H1 (cell line): ENCODE data around the gene ABCF3. TPM values are rescaled to one million over a fixed set of nuclear protein-coding genes. Genes with fewer than 3 reads are reported as not detected.

ENCODE experiments used
- CTCF ChIA-PET: fragments of 300-600 bp; sonication (Branson Sonifier 250); formaldehyde crosslinking; loops from one replicate; lab custom pipeline; 2021; ENCODE audit not compliant: partially characterized antibody; lab: Charles Lee
- POLR2A ChIA-PET: fragments of 300-600 bp; sonication (Branson Sonifier 250); formaldehyde crosslinking; loops from one replicate; lab custom pipeline; 2021; ENCODE audit warnings: inconsistent platforms; ENCODE audit not compliant: partially characterized antibody; lab: Charles Lee
- DNase-seq, 2 experiments: peaks; one replicate each; pipeline versions ENCODE4 v3.0.0 to v3.0.0-alpha.2; 2010 to 2022; ENCODE audit warnings: low spot score in 2 of 2, low read depth in 1 of 2, mixed read lengths in 1 of 2
- FAIRE-seq: peaks from 2 replicates; lab custom pipeline; 2011; peaks lifted over from hg19 to GRCh38; lab: Jason Lieb, UNC
- H2AFZ ChIP-seq: 2 replicates; pipeline ENCODE4 v1.8.1; 2012; ENCODE audit warnings: low read length, inconsistent platforms
- H2AK5ac ChIP-seq: 2 replicates; pipeline ENCODE4 v1.6.1; 2013; ENCODE audit warnings: low read depth, low read length
- H2BK120ac ChIP-seq: replicated peaks from 2 replicates; pipeline ENCODE3; 2013; ENCODE audit warnings: low read depth, low read length, inconsistent platforms
- H2BK12ac ChIP-seq: 2 replicates; pipeline ENCODE4 v1.6.1; 2013; ENCODE audit warnings: low read depth, low read length
- H2BK15ac ChIP-seq: 2 replicates; pipeline ENCODE4 v1.6.1; 2013; ENCODE audit warnings: low read length
- H2BK20ac ChIP-seq: 2 replicates; pipeline ENCODE4 v1.6.1; 2013; ENCODE audit warnings: low read length
- H2BK5ac ChIP-seq: 2 replicates; pipeline ENCODE4 v1.6.1; 2013; ENCODE audit warnings: low read depth, low read length
- H3K14ac ChIP-seq: 2 replicates; pipeline ENCODE4 v1.6.1; 2013; ENCODE audit warnings: inconsistent platforms; ENCODE audit not compliant: insufficient read length
- H3K18ac ChIP-seq: 2 replicates; pipeline ENCODE4 v1.6.1; 2013; ENCODE audit warnings: low read length; ENCODE audit errors: extremely low read depth
- H3K23ac ChIP-seq: 2 replicates; pipeline ENCODE4 v1.6.1; 2013; ENCODE audit warnings: inconsistent platforms; ENCODE audit not compliant: insufficient read length
- H3K23me2 ChIP-seq: 2 replicates; pipeline ENCODE4 v1.6.1; 2013; ENCODE audit warnings: low read depth, low read length
- H3K27ac ChIP-seq: 2 replicates; pipeline ENCODE4 v1.6.1; 2011; ENCODE audit warnings: low read depth, low read length, inconsistent platforms
- H3K27me3 ChIP-seq, 4 experiments: replicated peaks in 1 of 4; 1 replicate in 1 of 4; 2 replicates in 3 of 4; pipeline versions ENCODE4 v1.6.1 to v1.8.1; 2011 to 2013; ENCODE audit warnings: low read length in 3 of 4, mild to moderate bottlenecking in 3 of 4, inconsistent platforms in 2 of 4, mixed read lengths in 2 of 4, moderate library complexity in 1 of 4; ENCODE audit not compliant: control insufficient read depth in 3 of 4, insufficient read depth in 3 of 4; ENCODE audit errors: extremely low read depth in 1 of 4
- H3K36me3 ChIP-seq, 4 experiments: 2 replicates each; pipeline versions ENCODE4 v1.6.1 to v1.8.1; 2011 to 2013; ENCODE audit warnings: mild to moderate bottlenecking in 4 of 4, low read length in 3 of 4, moderate library complexity in 2 of 4, control low read depth in 1 of 4, inconsistent platforms in 1 of 4; ENCODE audit not compliant: insufficient read depth in 4 of 4, control insufficient read depth in 2 of 4
- H3K4ac ChIP-seq: replicated peaks from 2 replicates; pipeline ENCODE3; 2013; ENCODE audit warnings: low read length, low read depth, mixed read lengths, inconsistent platforms; ENCODE audit not compliant: insufficient read length
- H3K4me1 ChIP-seq, 4 experiments: replicated peaks in 1 of 4; 1 replicate in 1 of 4; 2 replicates in 3 of 4; pipeline versions ENCODE4 v1.6.1 to v1.8.1; 2011 to 2013; ENCODE audit warnings: low read length in 3 of 4, inconsistent platforms in 2 of 4, mixed read lengths in 1 of 4; ENCODE audit not compliant: insufficient read depth in 4 of 4, control insufficient read depth in 3 of 4
- H3K4me2 ChIP-seq, 2 experiments: 2 replicates each; pipeline versions ENCODE4 v1.6.1 to v1.8.1; 2011 to 2013; ENCODE audit warnings: low read depth in 2 of 2, low read length in 2 of 2, control low read depth in 1 of 2, inconsistent platforms in 1 of 2, mild to moderate bottlenecking in 1 of 2; ENCODE audit not compliant: insufficient read depth in 1 of 2
- H3K4me3 ChIP-seq, 4 experiments: fragments of 200-600, 300-600 bp in 1 of 4; sonication (generic), shearing (Covaris generic), sonication (Bioruptor Twin) in 1 of 4; 2 replicates each; pipeline versions ENCODE4 v1.5.1 to v1.8.1; 2011 to 2016; ENCODE audit warnings: low read length in 4 of 4, low read depth in 3 of 4, control low read depth in 2 of 4, inconsistent platforms in 2 of 4, mild to moderate bottlenecking in 2 of 4, mixed read lengths in 1 of 4, moderate library complexity in 1 of 4; ENCODE audit not compliant: insufficient read depth in 2 of 4; ENCODE audit errors: extremely low read depth in 1 of 4
- H3K56ac ChIP-seq: replicated peaks from 2 replicates; pipeline ENCODE3; 2013; ENCODE audit warnings: low read depth, mild to moderate bottlenecking, mixed read lengths, low read length, inconsistent platforms; ENCODE audit not compliant: insufficient read length
- H3K79me1 ChIP-seq: 2 replicates; pipeline ENCODE4 v1.6.1; 2013; ENCODE audit warnings: low read depth, low read length, control low read depth
- H3K79me2 ChIP-seq, 2 experiments: 2 replicates each; pipeline versions ENCODE4 v1.6.1 to v1.8.1; 2012 to 2013; ENCODE audit warnings: low read length in 2 of 2, mild to moderate bottlenecking in 2 of 2, inconsistent platforms in 1 of 2; ENCODE audit not compliant: insufficient read depth in 2 of 2, control insufficient read depth in 1 of 2
- H3K9ac ChIP-seq, 4 experiments: replicated peaks in 1 of 4; 1 replicate in 1 of 4; 2 replicates in 3 of 4; pipeline versions ENCODE4 v1.6.1 to v1.8.1; 2011 to 2013; ENCODE audit warnings: low read depth in 3 of 4, low read length in 3 of 4, control low read depth in 2 of 4, mild to moderate bottlenecking in 2 of 4, moderate library complexity in 2 of 4, inconsistent platforms in 1 of 4; ENCODE audit errors: extremely low read depth in 1 of 4
- H3K9me3 ChIP-seq, 2 experiments: 2 replicates each; pipeline versions ENCODE4 v1.6.1 to v1.8.1; 2012 to 2013; ENCODE audit warnings: mild to moderate bottlenecking in 2 of 2, moderate library complexity in 2 of 2, control low read depth in 1 of 2, inconsistent platforms in 1 of 2, low read depth in 1 of 2, low read length in 1 of 2, mixed read lengths in 1 of 2; ENCODE audit not compliant: insufficient read depth in 2 of 2
- H4K20me1 ChIP-seq, 2 experiments: replicated peaks in 1 of 2; 2 replicates each; pipeline versions ENCODE3 to v1.8.1; 2011 to 2013; ENCODE audit warnings: inconsistent platforms in 2 of 2, low read length in 2 of 2, mild to moderate bottlenecking in 1 of 2; ENCODE audit not compliant: insufficient read depth in 2 of 2, control insufficient read depth in 1 of 2
- H4K5ac ChIP-seq: 2 replicates; pipeline ENCODE4 v1.6.1; 2013; ENCODE audit warnings: low read length, low read depth, mixed read lengths, inconsistent platforms; ENCODE audit not compliant: insufficient read length
- H4K8ac ChIP-seq: 2 replicates; pipeline ENCODE4 v1.8.0; 2013; ENCODE audit warnings: mild to moderate bottlenecking, moderate library complexity, low read length, inconsistent platforms; ENCODE audit not compliant: insufficient read depth; ENCODE audit errors: extremely low read depth
- H4K91ac ChIP-seq: replicated peaks from 2 replicates; pipeline ENCODE3; 2013; ENCODE audit warnings: low read length, mixed read lengths, inconsistent platforms; ENCODE audit not compliant: insufficient read length
- CTBP2 ChIP-seq: IDR thresholded peaks from 2 replicates; pipeline ENCODE4 v1.7.0; 2011; ENCODE audit warnings: borderline replicate concordance, mild to moderate bottlenecking, moderate library complexity, mixed read lengths, low read length; ENCODE audit not compliant: insufficient read depth, insufficient read length
- RFX5 ChIP-seq: IDR thresholded peaks from 2 replicates; pipeline ENCODE4 v1.6.1; 2011; ENCODE audit warnings: low read depth, low read length, improper control_type of control experiment, borderline replicate concordance
- SIN3A ChIP-seq, 2 experiments: IDR thresholded peaks in 1 of 2; conservative IDR thresholded peaks in 1 of 2; 2 replicates each; pipeline ENCODE4 v1.6.1; 2011 to 2012; ENCODE audit warnings: low read length in 2 of 2, improper control_type of control experiment in 1 of 2, low read depth in 1 of 2, mild to moderate bottlenecking in 1 of 2
- WGBS, 2 experiments: shearing (Covaris generic) in 1 of 2; methylation state at CpG; one replicate each; pipeline versions ENCODE4 v1.1.6 to v1.1.7; 2013 to 2015; ENCODE audit warnings: low lambda C conversion rate in 2 of 2, mixed read lengths in 2 of 2, inconsistent platforms in 1 of 2, low coverage in 1 of 2, missing lambda C conversion rate in 1 of 2; ENCODE audit not compliant: insufficient replicate concordance in 2 of 2, insufficient coverage in 1 of 2, insufficient read length in 1 of 2; ENCODE audit errors: extremely low coverage in 1 of 2, missing lambda C conversion rate in 1 of 2; 5-methylcytosine and 5-hydroxymethylcytosine counted together
- polyA plus RNA-seq, 7 experiments: library from polyadenylated mRNA; depleted of rRNA in 3 of 7; stranded (reverse) in 5 of 7; unstranded in 2 of 7; fragments of >200 nt in 5 of 7; fragments of 200-250 nt in 2 of 7; gene quantifications; 1 replicate in 5 of 7; 2 replicates in 1 of 7; 4 replicates in 1 of 7; pipeline versions ENCODE4 v1.2.1 to v1.2.3, GENCODE V29; 2011 to 2013; ENCODE audit warnings: missing spikeins in 2 of 7, mixed read lengths in 2 of 7
- total RNA-seq: library from RNA; stranded (reverse); fragmentation: NEBNext Ultra II Directional; extraction: Animal tissue kit (Norgen Biotek cat#: 25700); gene quantifications from 2 replicates; pipeline ENCODE4 v1.2.1, GENCODE V29; 2021

The ABCF3 gene
- total and polyA plus RNA-seq, 2 of the 8 experiments (the other 6 are each of a cell fraction or from before 2014, with no cell fraction given), result 51.6 to 57.8 TPM

- Histone ChIP-seq H3K23me2 (no peaks in the 10 kb centered on the region; the same call in 1 of the 2 replicates), H2BK5ac (no peak overlapping the region), H2BK120ac (no peak overlapping the region), H3K27me3 (peaks cover 15 to 31% (median 26%) of the 10 kb centered on the region in 4 experiments), H2BK12ac (no peak overlapping the region), H4K20me1 (peaks cover 7 to 9% of the 10 kb centered on the region in 2 experiments), H3K79me2 (no peaks in the 10 kb centered on the region), H4K91ac (no peak overlapping the region), H2BK20ac (no peak overlapping the region), H3K9me3 (no peaks in the 10 kb centered on the region), H2BK15ac (no peak overlapping the region), H3K79me1 (no peaks in the 10 kb centered on the region), H3K4me1 (peaks cover 0 to 5% (median 1%) of the 10 kb centered on the region in 4 experiments; a peak in 2 of 7 replicates), H3K18ac (no peak overlapping the region), H3K4ac (no peak overlapping the region), H3K27ac (no peak overlapping the region), H2AK5ac (no peak overlapping the region), H3K4me2 (no peak overlapping the region), H3K14ac (no peak overlapping the region), H4K5ac (no peak overlapping the region), H3K9ac (no peak overlapping the region; a peak in 1 of 7 replicates)
- POLR2A ChIA-PET, result interaction anchor here (1.0 to 1.7 kb wide), 3 partner anchors 11 to 14 kb away, joined by 3 to 8 read pairs (median 5); partner anchors contain the start of gene EEF1AKMT4
- FAIRE-seq, result no peak
- WGBS, 2 experiments, result 93% methylated on average over 4 of the region's 4 CpGs; no CpG with 5 or more reads in 1 of the 2 experiments
- CTCF ChIA-PET, result interaction anchor here (2.3 to 8.9 kb wide), 2 partner anchors 8 to 11 kb away, joined by 7 to 183 read pairs; partner anchors contain the start of gene VWA5B2
- no peak for TF ChIP-seq CTBP2
- TF ChIP-seq SIN3A (conservative IDR thresholded peaks at IDR 0.05 in 1 of 2, IDR thresholded peaks at IDR 0.05 in 1 of 2; ENCODE audit: low read depth in 1 of 2, low read length in 2 of 2), result no peak
- TF ChIP-seq RFX5, result no peak
- TF ChIP-seq, all 59 proteins: peak for 0
- Histone ChIP-seq H3K23ac (no peak overlapping the region), H3K56ac (no peak overlapping the region), H2AFZ (no peak overlapping the region), H3K4me3 (no peak overlapping the region), H3K36me3 (peaks cover 0 to 3% (median 0%) of the 10 kb centered on the region in 4 experiments; a peak in 1 of 8 replicates), H4K8ac (no peak overlapping the region)
- no peak for DNase-seq
Observed at GRCh38 chr3:184235381-184236032, 49.5 kb downstream of the ABCF3 start.
